ENCODE measurements around the gene SLC4A8.
A peak's percentile ranks its signal among the peaks of the same experiment; 100 is the strongest.

GRCh38 chr12:51377099-51377984 lies 47.3 kb upstream of the SLC4A8 start:
- TF ChIP-seq, protein P1, sequence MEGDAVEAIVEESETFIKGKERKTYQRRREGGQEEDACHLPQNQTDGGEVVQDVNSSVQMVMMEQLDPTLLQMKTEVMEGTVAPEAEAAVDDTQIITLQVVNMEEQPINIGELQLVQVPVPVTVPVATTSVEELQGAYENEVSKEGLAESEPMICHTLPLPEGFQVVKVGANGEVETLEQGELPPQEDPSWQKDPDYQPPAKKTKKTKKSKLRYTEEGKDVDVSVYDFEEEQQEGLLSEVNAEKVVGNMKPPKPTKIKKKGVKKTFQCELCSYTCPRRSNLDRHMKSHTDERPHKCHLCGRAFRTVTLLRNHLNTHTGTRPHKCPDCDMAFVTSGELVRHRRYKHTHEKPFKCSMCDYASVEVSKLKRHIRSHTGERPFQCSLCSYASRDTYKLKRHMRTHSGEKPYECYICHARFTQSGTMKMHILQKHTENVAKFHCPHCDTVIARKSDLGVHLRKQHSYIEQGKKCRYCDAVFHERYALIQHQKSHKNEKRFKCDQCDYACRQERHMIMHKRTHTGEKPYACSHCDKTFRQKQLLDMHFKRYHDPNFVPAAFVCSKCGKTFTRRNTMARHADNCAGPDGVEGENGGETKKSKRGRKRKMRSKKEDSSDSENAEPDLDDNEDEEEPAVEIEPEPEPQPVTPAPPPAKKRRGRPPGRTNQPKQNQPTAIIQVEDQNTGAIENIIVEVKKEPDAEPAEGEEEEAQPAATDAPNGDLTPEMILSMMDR (IDR thresholded peaks at IDR 0.05; ENCODE audit: borderline replicate concordance, extremely low read depth, low read length, poor library complexity, severe bottlenecking), result peak; percentile 23
- no peak for TF ChIP-seq EZH2 (IDR thresholded peaks at IDR 0.05; ENCODE audit: borderline replicate concordance, low read depth, low read length, severe bottlenecking)

Data from DND-41 (cell line).